ENCODE results near the gene PON1. TPM values are rescaled to one million over a fixed set of nuclear protein-coding genes. Genes with fewer than 3 reads are reported as not detected.

PON1 gene
- polyA plus RNA-seq (2013, experiment 1 of 2), result not detected
- polyA plus RNA-seq (2013, experiment 2 of 2), result not detected

GRCh38 chr7:95324431-95324830 is at the start of gene PON1:
Gene PON1, minus strand, starts transcription at chr7:95324532. Its CDS starts 57 bp downstream, at chr7:95324475.
- H2BK5ac ChIP-seq (ENCODE audit: low read depth, low read length, poor library complexity, severe bottlenecking), result no peak within 1 kb of the TSS
- H3K4me3 ChIP-seq (ENCODE audit: insufficient read depth in 1 of 2, low read depth in 1 of 2, low read length in 2 of 2), result no peak within 1 kb of the TSS
- no peaks in the 10 kb centered on the region for H3K36me3 ChIP-seq (ENCODE audit: control insufficient read depth in 1 of 2, insufficient read depth in 2 of 2, low read depth in 1 of 2, low read length in 2 of 2)
- H2BK12ac ChIP-seq (ENCODE audit: low read length in 2 of 2), result no peak within 1 kb of the TSS
- no peak within 1 kb of the TSS for H2BK120ac ChIP-seq (ENCODE audit: low read depth, low read length)
- no peak within 1 kb of the TSS for H3K18ac ChIP-seq (ENCODE audit: low read depth in 1 of 2, low read length in 2 of 2)
- H3K27me3 ChIP-seq (ENCODE audit: control insufficient read depth in 1 of 2, insufficient read depth in 1 of 2, low read length in 2 of 2), result peaks cover 0 to 18% of the 10 kb centered on the region in 2 experiments
- H3K9me3 ChIP-seq (ENCODE audit: control insufficient read depth, low read length), result peaks cover 4% of the 10 kb centered on the region
- H3K4me2 ChIP-seq (ENCODE audit: low read length, poor library complexity, severe bottlenecking), result no peak within 1 kb of the TSS
- no peak within 1 kb of the TSS for H2AFZ ChIP-seq (ENCODE audit: low read depth, low read length)
- H3K79me1 ChIP-seq (replicated peaks; ENCODE audit: low read length, poor library complexity, severe bottlenecking), result no peaks in the 10 kb centered on the region
- H4K91ac ChIP-seq (ENCODE audit: low read length), result no peak within 1 kb of the TSS
- 38% methylated on average over 17 of the region's 20 CpGs for WGBS
- no peak within 1 kb of the TSS for H3K9ac ChIP-seq (ENCODE audit: low read length)
- peaks cover 4% of the 10 kb centered on the region for H3K4me1 ChIP-seq (ENCODE audit: control insufficient read depth, insufficient read depth, low read depth, low read length)
- H3K14ac ChIP-seq (ENCODE audit: low read length in 2 of 2), result no peak within 1 kb of the TSS
- H3K23ac ChIP-seq (ENCODE audit: low read length in 2 of 2), result no peak within 1 kb of the TSS
- DNase-seq, result no peak
- H3K4ac ChIP-seq (ENCODE audit: low read depth in 1 of 2, low read length in 2 of 2), result no peak within 1 kb of the TSS
- H4K8ac ChIP-seq (ENCODE audit: low read length), result no peak within 1 kb of the TSS
- H3K27ac ChIP-seq (ENCODE audit: low read length, poor library complexity, severe bottlenecking), result no peak within 1 kb of the TSS
- no peak within 1 kb of the TSS for H2AK5ac ChIP-seq (ENCODE audit: low read length, severe bottlenecking)
- no peak within 1 kb of the TSS for H2BK15ac ChIP-seq (ENCODE audit: low read depth, poor library complexity, severe bottlenecking)

DNA sequence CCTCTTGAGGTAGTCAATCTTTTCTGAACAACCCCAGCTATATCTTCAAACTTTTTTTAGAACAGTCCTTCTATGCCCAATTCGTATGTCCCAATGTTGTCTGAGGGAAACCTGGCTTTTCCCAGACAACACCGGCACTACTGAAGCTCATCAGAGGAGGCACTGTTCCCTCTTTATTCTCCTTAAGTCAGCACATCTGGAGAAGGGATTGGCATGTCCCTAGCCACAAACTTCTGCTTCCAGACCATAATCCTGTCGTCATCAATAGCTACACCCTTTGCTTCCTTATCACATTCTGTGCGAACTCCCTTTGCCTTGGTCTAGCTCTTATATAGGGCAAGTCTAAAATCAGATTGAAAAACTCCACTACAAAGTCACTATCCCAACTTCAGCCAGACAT is 49.0 kb upstream of the PON1 start:
- no peaks in the 10 kb centered on the region for H3K27me3 ChIP-seq (ENCODE audit: control insufficient read depth in 1 of 2, insufficient read depth in 1 of 2, low read length in 2 of 2)
- no peak overlapping the region for H3K4ac ChIP-seq (ENCODE audit: low read depth in 1 of 2, low read length in 2 of 2)
- no peaks in the 10 kb centered on the region for H3K9me3 ChIP-seq (ENCODE audit: control insufficient read depth, low read length)
- no peaks in the 10 kb centered on the region for H3K79me1 ChIP-seq (replicated peaks; ENCODE audit: low read length, poor library complexity, severe bottlenecking)
- H4K91ac ChIP-seq (ENCODE audit: low read length), result no peak overlapping the region
- no peak overlapping the region for H3K23ac ChIP-seq (ENCODE audit: low read length in 2 of 2)
- no peak overlapping the region for H2AK5ac ChIP-seq (ENCODE audit: low read length, severe bottlenecking)
- WGBS, result 92% methylated on average over 4 of the region's 4 CpGs
- no peak overlapping the region for H2AFZ ChIP-seq (ENCODE audit: low read depth, low read length)
- H2BK5ac ChIP-seq (ENCODE audit: low read depth, low read length, poor library complexity, severe bottlenecking), result no peak overlapping the region
- no peak overlapping the region for H3K14ac ChIP-seq (ENCODE audit: low read length in 2 of 2)
- H3K4me3 ChIP-seq (ENCODE audit: insufficient read depth in 1 of 2, low read depth in 1 of 2, low read length in 2 of 2), result no peak overlapping the region
- H2BK120ac ChIP-seq (ENCODE audit: low read depth, low read length), result no peak overlapping the region
- no peak overlapping the region for H3K18ac ChIP-seq (ENCODE audit: low read depth in 1 of 2, low read length in 2 of 2)
- no peak for DNase-seq
- H2BK15ac ChIP-seq (ENCODE audit: low read depth, poor library complexity, severe bottlenecking), result no peak overlapping the region
- H3K27ac ChIP-seq (ENCODE audit: low read length, poor library complexity, severe bottlenecking), result no peak overlapping the region
- no peak overlapping the region for H3K9ac ChIP-seq (ENCODE audit: low read length)
- H4K8ac ChIP-seq (ENCODE audit: low read length), result no peak overlapping the region
- peaks cover 0 to 4% of the 10 kb centered on the region in 2 experiments for H3K36me3 ChIP-seq (ENCODE audit: control insufficient read depth in 1 of 2, insufficient read depth in 2 of 2, low read depth in 1 of 2, low read length in 2 of 2)
- no peaks in the 10 kb centered on the region for H3K4me1 ChIP-seq (ENCODE audit: control insufficient read depth, insufficient read depth, low read depth, low read length)
- H2BK12ac ChIP-seq (ENCODE audit: low read length in 2 of 2), result no peak overlapping the region
- no peak overlapping the region for H3K4me2 ChIP-seq (ENCODE audit: low read length, poor library complexity, severe bottlenecking)

DNA sequence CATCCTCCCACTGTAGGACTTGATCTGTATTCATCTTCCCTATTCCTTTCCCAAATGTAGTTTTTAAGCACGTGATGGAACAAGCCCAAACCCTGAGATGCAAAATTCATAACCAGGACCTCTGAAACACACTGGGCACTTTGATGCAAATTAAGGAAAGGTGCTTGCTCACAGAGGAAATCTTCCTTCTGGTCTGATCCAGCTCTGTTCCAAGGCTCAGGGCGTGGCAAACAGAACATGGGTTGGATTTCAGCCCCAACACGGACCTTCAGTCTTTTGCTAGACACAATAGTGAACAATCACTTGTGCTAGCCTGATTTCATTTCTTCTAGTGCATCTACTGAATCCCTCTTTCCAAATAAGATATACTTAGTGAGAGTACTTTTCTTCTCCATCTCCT is 43.9 kb upstream of the PON1 start:
- H3K27ac ChIP-seq (ENCODE audit: low read length, poor library complexity, severe bottlenecking), result no peak overlapping the region
- 67% methylated on average over 3 of the region's 3 CpGs for WGBS

DNA sequence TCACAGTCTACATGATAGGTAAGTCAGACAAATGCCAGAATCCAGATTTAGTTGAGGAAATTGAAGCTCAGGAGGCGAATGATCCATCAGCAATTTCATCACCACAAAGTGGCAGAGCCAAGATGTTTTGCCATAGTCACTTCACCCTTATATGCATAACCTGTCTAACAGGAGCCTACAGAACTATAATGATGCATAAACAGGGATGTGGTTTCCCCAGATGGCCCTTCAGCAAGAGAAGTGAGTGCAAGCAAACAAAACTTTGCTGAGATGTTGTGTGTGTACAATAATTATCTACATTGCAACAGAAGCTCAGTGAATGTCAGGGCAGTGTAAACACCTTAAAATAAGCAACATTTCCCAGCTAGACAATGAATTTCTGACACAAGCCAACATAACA is 43.3 kb upstream of the PON1 start:
- no peak overlapping the region for H3K4ac ChIP-seq (ENCODE audit: low read depth in 1 of 2, low read length in 2 of 2)
- no peak overlapping the region for H4K91ac ChIP-seq (ENCODE audit: low read length)
- no peak overlapping the region for H3K14ac ChIP-seq (ENCODE audit: low read length in 2 of 2)
- no peak overlapping the region for H3K4me3 ChIP-seq (ENCODE audit: insufficient read depth in 1 of 2, low read depth in 1 of 2, low read length in 2 of 2)
- no peak overlapping the region for H2AK5ac ChIP-seq (ENCODE audit: low read length, severe bottlenecking)
- H3K4me2 ChIP-seq (ENCODE audit: low read length, poor library complexity, severe bottlenecking), result no peak overlapping the region
- H3K27me3 ChIP-seq (ENCODE audit: control insufficient read depth in 1 of 2, insufficient read depth in 1 of 2, low read length in 2 of 2), result no peaks in the 10 kb centered on the region
- H3K79me1 ChIP-seq (replicated peaks; ENCODE audit: low read length, poor library complexity, severe bottlenecking), result no peaks in the 10 kb centered on the region
- no peak overlapping the region for H3K18ac ChIP-seq (ENCODE audit: low read depth in 1 of 2, low read length in 2 of 2)
- DNase-seq, result no peak
- H4K8ac ChIP-seq (ENCODE audit: low read length), result no peak overlapping the region
- H3K4me1 ChIP-seq (ENCODE audit: control insufficient read depth, insufficient read depth, low read depth, low read length), result no peaks in the 10 kb centered on the region
- 44% methylated on average over 1 of the region's 1 CpG for WGBS
- no peaks in the 10 kb centered on the region for H3K9me3 ChIP-seq (ENCODE audit: control insufficient read depth, low read length)
- H2BK5ac ChIP-seq (ENCODE audit: low read depth, low read length, poor library complexity, severe bottlenecking), result no peak overlapping the region
- H2BK12ac ChIP-seq (ENCODE audit: low read length in 2 of 2), result no peak overlapping the region
- H3K27ac ChIP-seq (ENCODE audit: low read length, poor library complexity, severe bottlenecking), result no peak overlapping the region
- H3K36me3 ChIP-seq (ENCODE audit: control insufficient read depth in 1 of 2, insufficient read depth in 2 of 2, low read depth in 1 of 2, low read length in 2 of 2), result no peaks in the 10 kb centered on the region
- no peak overlapping the region for H2AFZ ChIP-seq (ENCODE audit: low read depth, low read length)
- H3K9ac ChIP-seq (ENCODE audit: low read length), result no peak overlapping the region
- H2BK15ac ChIP-seq (ENCODE audit: low read depth, poor library complexity, severe bottlenecking), result no peak overlapping the region
- H3K23ac ChIP-seq (ENCODE audit: low read length in 2 of 2), result no peak overlapping the region
- no peak overlapping the region for H2BK120ac ChIP-seq (ENCODE audit: low read depth, low read length)

More for the DNA sequence above, 43.9 kb upstream of the PON1 start:
- Histone ChIP-seq H3K4me2 (ENCODE audit: low read length, poor library complexity, severe bottlenecking) (no peak overlapping the region), H3K9ac (ENCODE audit: low read length) (no peak overlapping the region), H3K79me1 (replicated peaks; ENCODE audit: low read length, poor library complexity, severe bottlenecking) (no peaks in the 10 kb centered on the region), H2BK5ac (ENCODE audit: low read depth, low read length, poor library complexity, severe bottlenecking) (no peak overlapping the region), H2BK15ac (ENCODE audit: low read depth, poor library complexity, severe bottlenecking) (no peak overlapping the region), H4K91ac (ENCODE audit: low read length) (no peak overlapping the region), H2BK120ac (ENCODE audit: low read depth, low read length) (no peak overlapping the region), H3K23ac (ENCODE audit: low read length in 2 of 2) (no peak overlapping the region), H3K4me3 (ENCODE audit: insufficient read depth in 1 of 2, low read depth in 1 of 2, low read length in 2 of 2) (no peak overlapping the region), H2AFZ (ENCODE audit: low read depth, low read length) (no peak overlapping the region), H3K4ac (ENCODE audit: low read depth in 1 of 2, low read length in 2 of 2) (no peak overlapping the region), H3K18ac (ENCODE audit: low read depth in 1 of 2, low read length in 2 of 2) (no peak overlapping the region), H3K9me3 (ENCODE audit: control insufficient read depth, low read length) (no peaks in the 10 kb centered on the region), H3K36me3 (ENCODE audit: control insufficient read depth in 1 of 2, insufficient read depth in 2 of 2, low read depth in 1 of 2, low read length in 2 of 2) (no peaks in the 10 kb centered on the region), H2AK5ac (ENCODE audit: low read length, severe bottlenecking) (no peak overlapping the region), H3K27me3 (ENCODE audit: control insufficient read depth in 1 of 2, insufficient read depth in 1 of 2, low read length in 2 of 2) (no peaks in the 10 kb centered on the region), H4K8ac (ENCODE audit: low read length) (no peak overlapping the region), H3K4me1 (ENCODE audit: control insufficient read depth, insufficient read depth, low read depth, low read length) (no peaks in the 10 kb centered on the region), H3K14ac (ENCODE audit: low read length in 2 of 2) (no peak overlapping the region), H2BK12ac (ENCODE audit: low read length in 2 of 2) (no peak overlapping the region)
- no peak for DNase-seq
